AG04450 (cell line): ENCODE measurements around the gene SLC6A4. TPM values are rescaled to one million over a fixed set of nuclear protein-coding genes. Genes with fewer than 3 reads are reported as not detected.

ENCODE experiments used
- CTCF ChIA-PET: fragments of 300-600, 350-600 bp; formaldehyde crosslinking; extraction: SDS; loops from one replicate; lab custom pipeline; 2022; ENCODE audit warnings: antibody characterized with exemption, inconsistent platforms; lab: Charles Lee
- POLR2A ChIA-PET: fragments of 350-600 bp; formaldehyde crosslinking; extraction: SDS; loops from one replicate; lab custom pipeline; 2021; ENCODE audit warnings: antibody characterized with exemption, inconsistent platforms; lab: Yijun Ruan, JAX
- DNase-seq: peaks from one replicate; pipeline ENCODE4 v3.0.0-alpha.2; 2011; ENCODE audit warnings: low read depth, low spot score
- H3K27ac ChIP-seq: one replicate; pipeline ENCODE4 v1.5.1; 2012; ENCODE audit warnings: low read depth, low read length, control low read depth
- H3K27me3 ChIP-seq: one replicate; pipeline ENCODE4 v1.6.0; 2012; ENCODE audit warnings: low read length; ENCODE audit not compliant: control insufficient read depth, insufficient read depth
- H3K4me3 ChIP-seq: 2 replicates; pipeline ENCODE4 v1.5.1; 2011; ENCODE audit warnings: mild to moderate bottlenecking, low read depth, low read length, control low read depth
- H3K9me3 ChIP-seq: 2 replicates; pipeline ENCODE4 v1.5.1; 2012; ENCODE audit warnings: low read length; ENCODE audit not compliant: control insufficient read depth, insufficient read depth
- polyA plus RNA-seq: library from polyadenylated mRNA; depleted of rRNA; stranded (reverse); fragments of >200 nt; gene quantifications from 2 replicates; pipeline ENCODE4 v1.2.3, GENCODE V29; 2011
- TF ChIP-seq, protein P1 (sequence below): IDR thresholded peaks from 2 replicates; pipeline ENCODE4 v1.5.1; 2011; ENCODE audit warnings: low read depth, low read length, control low read depth, inconsistent platforms

Gene SLC6A4
- polyA plus RNA-seq, 1 experiment: not detected

DNA sequence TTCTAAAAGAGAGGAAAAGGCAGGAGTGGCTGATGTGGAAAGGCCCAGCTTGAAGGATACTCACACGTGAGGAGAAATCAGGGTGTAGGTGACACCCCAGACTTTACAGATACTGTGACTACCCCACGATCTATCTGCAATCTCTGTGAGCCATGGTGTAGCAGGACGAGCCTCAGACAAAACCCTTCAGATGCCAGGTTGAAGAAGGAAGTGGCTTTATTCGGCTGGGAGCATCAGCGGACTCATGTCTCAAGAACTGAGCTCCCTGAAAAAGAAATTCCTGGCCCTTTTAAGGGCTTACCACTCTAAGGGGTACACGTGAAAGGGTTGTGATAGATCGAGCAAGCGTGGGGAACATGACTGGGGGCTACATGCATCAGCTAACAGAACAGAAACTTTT, 4.7 kb upstream of the SLC6A4 start:
- peaks cover 37% of the 10 kb centered on the region for H3K27me3 ChIP-seq
- CTCF ChIA-PET: no interaction called here
- H3K27ac ChIP-seq: no peak overlapping the region
- TF ChIP-seq, protein P1, sequence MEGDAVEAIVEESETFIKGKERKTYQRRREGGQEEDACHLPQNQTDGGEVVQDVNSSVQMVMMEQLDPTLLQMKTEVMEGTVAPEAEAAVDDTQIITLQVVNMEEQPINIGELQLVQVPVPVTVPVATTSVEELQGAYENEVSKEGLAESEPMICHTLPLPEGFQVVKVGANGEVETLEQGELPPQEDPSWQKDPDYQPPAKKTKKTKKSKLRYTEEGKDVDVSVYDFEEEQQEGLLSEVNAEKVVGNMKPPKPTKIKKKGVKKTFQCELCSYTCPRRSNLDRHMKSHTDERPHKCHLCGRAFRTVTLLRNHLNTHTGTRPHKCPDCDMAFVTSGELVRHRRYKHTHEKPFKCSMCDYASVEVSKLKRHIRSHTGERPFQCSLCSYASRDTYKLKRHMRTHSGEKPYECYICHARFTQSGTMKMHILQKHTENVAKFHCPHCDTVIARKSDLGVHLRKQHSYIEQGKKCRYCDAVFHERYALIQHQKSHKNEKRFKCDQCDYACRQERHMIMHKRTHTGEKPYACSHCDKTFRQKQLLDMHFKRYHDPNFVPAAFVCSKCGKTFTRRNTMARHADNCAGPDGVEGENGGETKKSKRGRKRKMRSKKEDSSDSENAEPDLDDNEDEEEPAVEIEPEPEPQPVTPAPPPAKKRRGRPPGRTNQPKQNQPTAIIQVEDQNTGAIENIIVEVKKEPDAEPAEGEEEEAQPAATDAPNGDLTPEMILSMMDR: no peak
- no peak overlapping the region for H3K4me3 ChIP-seq
- POLR2A ChIA-PET: no interaction called here
- DNase-seq: no peak
- H3K9me3 ChIP-seq: peaks cover 8% of the 10 kb centered on the region

DNA sequence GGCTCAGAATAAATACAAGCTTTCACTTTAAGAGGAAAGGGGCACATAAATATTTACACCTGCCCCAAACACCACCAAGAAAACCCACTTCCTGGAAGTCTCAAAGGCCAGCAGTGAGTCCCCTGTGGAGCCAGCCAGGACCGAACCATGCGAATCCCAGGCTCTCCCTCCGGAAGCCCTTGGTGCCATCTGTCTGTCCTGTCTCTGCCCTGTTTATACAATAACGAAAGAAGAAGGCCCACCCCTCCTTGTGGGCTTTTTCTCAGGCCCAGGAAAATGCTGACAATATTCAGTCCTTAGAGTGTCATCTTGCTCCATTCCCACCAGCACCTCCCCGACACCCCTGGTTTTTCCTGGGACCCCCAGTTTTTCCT, 3.6 kb upstream of the SLC6A4 start:
- Histone ChIP-seq H3K27ac (no peak overlapping the region), H3K4me3 (no peak overlapping the region), H3K27me3 (peaks cover 48% of the 10 kb centered on the region), H3K9me3 (peaks cover 8% of the 10 kb centered on the region)
- ChIA-PET CTCF (no interaction called here), POLR2A (no interaction called here)
- DNase-seq: no peak
- TF ChIP-seq, protein P1: no peak

DNA sequence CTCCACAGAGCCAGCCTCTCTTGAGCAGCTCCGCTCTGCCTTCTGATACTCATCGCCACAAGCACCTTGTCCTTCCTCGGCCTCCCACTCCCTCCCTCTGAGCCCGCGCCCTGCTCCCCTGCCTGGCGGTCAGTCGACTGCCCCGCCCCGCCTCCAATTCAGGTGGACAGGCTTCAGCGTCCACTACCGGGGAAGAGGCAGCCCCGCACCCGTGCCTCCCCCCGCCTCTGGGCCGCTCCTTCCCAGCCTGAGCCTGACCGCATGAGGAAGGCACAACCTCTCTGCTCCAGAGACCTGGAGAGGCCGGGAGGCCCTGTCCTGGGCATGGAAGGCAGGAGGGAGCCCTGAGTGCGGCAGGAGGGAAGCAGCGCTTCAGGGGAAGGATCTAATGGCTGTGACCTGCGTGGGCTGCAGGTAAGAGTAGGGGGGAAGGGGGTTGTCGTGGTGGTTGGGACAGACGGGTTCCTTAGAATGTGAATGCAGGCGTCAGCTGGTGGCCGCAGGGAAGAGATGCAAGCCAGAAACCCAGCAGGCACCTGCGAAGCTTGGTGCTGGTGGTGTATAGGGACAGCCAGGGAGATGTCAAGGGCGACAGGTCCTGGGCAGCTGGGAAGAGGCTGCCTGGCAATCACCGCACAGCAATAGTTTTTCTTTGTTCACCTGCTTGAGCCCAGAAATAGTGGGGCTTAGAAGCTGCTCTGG, 3.0 kb upstream of the SLC6A4 start:
- Histone ChIP-seq H3K4me3 (no peak overlapping the region), H3K9me3 (peaks cover 8% of the 10 kb centered on the region), H3K27ac (no peak overlapping the region), H3K27me3 (peaks cover 53% of the 10 kb centered on the region)
- CTCF ChIA-PET: interaction anchor here (3.2 kb wide), 1 partner anchor 133 kb away, joined by 15 read pairs; no protein-coding TSS in a partner anchor
- DNase-seq: no peak
- POLR2A ChIA-PET: no interaction called here
- TF ChIP-seq, protein P1: no peak

DNA sequence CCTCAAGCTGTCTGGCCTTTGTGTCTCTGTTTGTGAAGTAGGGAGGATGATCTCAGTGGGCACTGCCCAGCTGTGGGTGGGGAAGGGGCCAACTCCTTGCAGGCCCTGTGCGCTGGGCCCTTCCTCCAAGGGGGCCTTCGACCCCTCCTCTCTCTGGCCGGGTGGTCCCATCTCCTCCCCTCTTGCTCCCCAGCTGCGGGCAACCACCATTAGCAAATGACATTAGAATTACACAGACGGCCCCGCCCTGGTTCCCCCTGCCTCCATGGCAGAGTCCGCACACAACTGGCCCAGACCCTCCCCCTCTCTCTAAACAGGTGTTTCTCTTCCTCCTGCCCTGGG, 2.5 kb upstream of the SLC6A4 start:
- H3K9me3 ChIP-seq: peaks cover 8% of the 10 kb centered on the region
- H3K27me3 ChIP-seq: peaks cover 59% of the 10 kb centered on the region
- POLR2A ChIA-PET: no interaction called here
- TF ChIP-seq, protein P1: no peak
- H3K27ac ChIP-seq: no peak overlapping the region
- CTCF ChIA-PET: interaction anchor here (2.2 to 3.2 kb wide), 3 partner anchors 7 to 133 kb away, joined by 8 to 15 read pairs (median 13); no protein-coding TSS in a partner anchor
- H3K4me3 ChIP-seq: no peak overlapping the region
- no peak for DNase-seq

DNA sequence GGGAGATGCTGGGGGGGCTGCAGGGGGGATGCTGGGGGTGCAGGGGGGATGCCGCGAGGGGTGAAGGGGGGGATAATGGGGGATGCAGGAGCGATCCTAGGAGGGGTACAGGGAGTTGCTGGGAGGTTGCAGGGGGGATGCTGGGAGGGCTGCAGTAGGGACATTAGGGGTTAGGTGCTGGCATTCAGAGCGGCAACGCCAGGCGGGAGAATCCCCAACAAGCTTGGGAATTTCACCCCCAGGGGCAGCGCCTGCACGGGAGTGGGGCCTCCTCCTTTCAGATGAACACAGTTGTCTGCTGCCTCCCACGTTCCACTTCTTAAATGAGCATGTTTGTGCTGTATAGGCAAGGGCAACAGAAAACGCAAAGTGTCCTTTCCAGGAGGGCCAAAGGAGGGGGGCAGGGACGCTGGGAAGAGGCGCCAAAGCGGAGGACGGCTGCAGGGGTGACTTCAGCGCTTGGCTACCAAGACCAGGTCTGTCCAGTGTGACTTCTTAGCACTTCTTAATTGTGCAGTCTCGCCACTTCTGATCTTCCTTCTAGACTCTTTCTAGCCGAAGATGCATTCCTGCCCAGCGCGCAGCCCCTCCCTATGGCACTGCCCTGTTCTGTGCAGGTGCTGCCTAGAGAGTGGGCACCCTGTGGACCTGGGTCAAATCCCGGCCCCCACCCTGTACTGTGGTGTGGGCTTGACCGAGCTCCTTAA, 2.0 kb upstream of the SLC6A4 start:
- H3K9me3 ChIP-seq: peaks cover 8% of the 10 kb centered on the region
- H3K27ac ChIP-seq: no peak overlapping the region
- H3K27me3 ChIP-seq: peaks cover 64% of the 10 kb centered on the region
- POLR2A ChIA-PET: no interaction called here
- TF ChIP-seq, protein P1: no peak
- no peak for DNase-seq
- H3K4me3 ChIP-seq: no peak overlapping the region
- CTCF ChIA-PET: interaction anchor here (2.2 to 3.2 kb wide), 3 partner anchors 8 to 132 kb away, joined by 8 to 15 read pairs (median 13); no protein-coding TSS in a partner anchor
